ENCODE measurements around the gene WNT1. TPM values are rescaled to one million over a fixed set of nuclear protein-coding genes. Genes with fewer than 3 reads are reported as not detected.

Gene WNT1
- total RNA-seq, 1 donor from 2014 or later, result not detected

- Histone ChIP-seq H3K27me3 (no peaks in the 10 kb centered on the region), H3K79me2 (ENCODE audit: low read depth) (no peaks in the 10 kb centered on the region), H3K27ac (peak overlapping the region; percentile 93), H3K9ac (peak overlapping the region; percentile 69), H3F3A (ENCODE audit: low read depth) (peaks cover 30% of the 10 kb centered on the region), H3K4me2 (peak overlapping the region; percentile 91), H3K4me3 (peak overlapping the region; percentile 80), H3K4me1 (peaks cover 3% of the 10 kb centered on the region), H2AFZ (replicated peaks) (peak overlapping the region; percentile 70), H3K9me3 (ENCODE audit: low read depth) (no peaks in the 10 kb centered on the region), H3K36me3 (no peaks in the 10 kb centered on the region), H4K20me1 (ENCODE audit: low read depth) (peaks cover 4% of the 10 kb centered on the region)
- DNase-seq (ENCODE audit: low spot score), result no peak
- peaks cover 3% of the 10 kb centered on the region for H3K27me3 Mint-ChIP-seq (ENCODE audit: insufficient read depth, low read depth)
- no peak for TF ChIP-seq CTCF (IDR thresholded peaks at IDR 0.05)
- TF ChIP-seq EZH2phosphoT487 (IDR thresholded peaks at IDR 0.05), result no peak
- TF ChIP-seq EZH2 (IDR thresholded peaks at IDR 0.05), result no peak
- peak overlapping the region; percentile 95 for H3K4me3 Mint-ChIP-seq
- H3K4me1 Mint-ChIP-seq, result peaks cover 19% of the 10 kb centered on the region
- peak overlapping the region; percentile 74 for H3K27ac Mint-ChIP-seq
- no peaks in the 10 kb centered on the region for H3K9me3 Mint-ChIP-seq
- peaks cover 13% of the 10 kb centered on the region for H3K36me3 Mint-ChIP-seq
These were observed 39.8 kb downstream of the WNT1 start for GRCh38 chr12:49017891-49018260.

GRCh38 chr12:49018261-49019119 lies 40.4 kb downstream of the WNT1 start, which contains the start of gene PRKAG1:
Gene PRKAG1, minus strand, starts transcription at chr12:49018776. Its CDS starts 36 bp downstream, at chr12:49018740.
- peak within 1 kb of the TSS; percentile 91 for H3K4me2 ChIP-seq
- H3K27me3 ChIP-seq, result no peaks in the 10 kb centered on the region
- peak; percentile 66 for TF ChIP-seq CTCF (IDR thresholded peaks at IDR 0.05)
- TF ChIP-seq EZH2phosphoT487 (IDR thresholded peaks at IDR 0.05), result peak; percentile 50
- TF ChIP-seq EZH2 (IDR thresholded peaks at IDR 0.05), result no peak
- DNase-seq (ENCODE audit: low spot score), result peak; percentile 99
- no peaks in the 10 kb centered on the region for H3K36me3 ChIP-seq
- H3K9ac ChIP-seq, result peak within 1 kb of the TSS; percentile 69
- no peaks in the 10 kb centered on the region for H3K79me2 ChIP-seq (ENCODE audit: low read depth)
- H2AFZ ChIP-seq (replicated peaks), result peak within 1 kb of the TSS; percentile 83
- no peaks in the 10 kb centered on the region for H3K9me3 ChIP-seq (ENCODE audit: low read depth)
- H3K4me3 ChIP-seq, result peak within 1 kb of the TSS; percentile 80
- Mint-ChIP-seq H3K27me3 (ENCODE audit: insufficient read depth, low read depth) (peaks cover 3% of the 10 kb centered on the region), H3K27ac (peak within 1 kb of the TSS; percentile 94), H3K4me3 (peak within 1 kb of the TSS; percentile 95), H3K4me1 (peaks cover 19% of the 10 kb centered on the region), H3K36me3 (peaks cover 15% of the 10 kb centered on the region), H3K9me3 (no peaks in the 10 kb centered on the region)
- peak within 1 kb of the TSS; percentile 93 for H3K27ac ChIP-seq
- H4K20me1 ChIP-seq (ENCODE audit: low read depth), result peaks cover 4% of the 10 kb centered on the region
- H3K4me1 ChIP-seq, result peaks cover 3% of the 10 kb centered on the region
- peaks cover 30% of the 10 kb centered on the region for H3F3A ChIP-seq (ENCODE audit: low read depth)

GRCh38 chr12:49019120-49019430 lies 41.0 kb downstream of the WNT1 start:
- Histone ChIP-seq H3K79me2 (ENCODE audit: low read depth) (no peaks in the 10 kb centered on the region), H4K20me1 (ENCODE audit: low read depth) (peaks cover 4% of the 10 kb centered on the region), H3K27ac (peak overlapping the region; percentile 93), H3F3A (ENCODE audit: low read depth) (peaks cover 30% of the 10 kb centered on the region), H3K4me2 (peak overlapping the region; percentile 91), H3K9ac (peak overlapping the region; percentile 64), H3K27me3 (no peaks in the 10 kb centered on the region), H3K4me1 (peaks cover 3% of the 10 kb centered on the region), H3K36me3 (no peaks in the 10 kb centered on the region), H2AFZ (replicated peaks) (peak overlapping the region; percentile 83), H3K9me3 (ENCODE audit: low read depth) (no peaks in the 10 kb centered on the region), H3K4me3 (peak overlapping the region; percentile 80)
- peak overlapping the region; percentile 95 for H3K4me3 Mint-ChIP-seq
- peaks cover 16% of the 10 kb centered on the region for H3K36me3 Mint-ChIP-seq
- peaks cover 2% of the 10 kb centered on the region for H3K27me3 Mint-ChIP-seq (ENCODE audit: insufficient read depth, low read depth)
- peak overlapping the region; percentile 94 for H3K27ac Mint-ChIP-seq
- H3K4me1 Mint-ChIP-seq, result peaks cover 19% of the 10 kb centered on the region
- TF ChIP-seq EZH2 (IDR thresholded peaks at IDR 0.05) (no peak), EZH2phosphoT487 (IDR thresholded peaks at IDR 0.05) (no peak), CTCF (IDR thresholded peaks at IDR 0.05) (no peak)
- no peak for DNase-seq (ENCODE audit: low spot score)
- H3K9me3 Mint-ChIP-seq, result no peaks in the 10 kb centered on the region
